ENCODE measurements around the gene TBC1D7.

Gene TBC1D7

DNA sequence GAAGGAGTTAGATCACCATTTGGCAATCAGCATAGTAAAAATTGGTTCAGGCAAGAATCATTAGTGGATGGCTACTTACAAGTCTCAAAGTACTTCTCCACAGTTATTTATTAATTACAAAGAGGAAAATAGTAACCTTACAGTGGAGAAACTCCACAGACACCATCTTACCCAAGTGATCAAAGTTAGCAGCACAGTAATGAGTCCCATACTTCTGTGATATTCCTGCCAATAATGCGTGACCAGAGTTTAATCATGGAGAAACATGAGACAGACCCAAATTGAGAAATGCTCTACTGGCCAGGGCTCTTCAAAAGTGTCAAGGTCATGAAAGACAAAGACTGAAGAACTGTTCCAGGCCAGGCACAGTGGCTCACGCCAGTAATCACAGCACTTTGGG, 9.5 kb downstream of the TBC1D7 start:
- no peak for DNase-seq (ENCODE audit: low read depth)

DNA sequence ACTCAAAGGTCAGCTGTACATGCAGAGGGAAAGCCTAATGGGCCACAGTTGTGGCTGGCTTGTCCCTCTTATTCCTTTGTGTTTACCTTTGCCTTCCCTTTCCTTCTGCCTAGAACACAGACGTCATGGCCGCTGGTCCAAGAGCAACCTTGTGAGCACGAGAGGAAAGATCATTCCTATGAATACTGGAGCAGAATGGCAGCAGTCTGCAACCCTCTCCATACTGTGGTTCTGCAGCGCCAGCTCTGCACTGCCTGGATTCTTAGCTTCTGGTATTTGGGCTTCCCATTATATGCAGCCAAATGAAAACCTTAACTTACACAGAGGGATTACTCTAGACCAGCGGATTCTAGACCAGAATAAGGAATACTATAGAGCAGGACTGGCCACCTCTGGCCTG, 12.4 kb downstream of the TBC1D7 start:
- DNase-seq (ENCODE audit: low read depth), result no peak

- DNase-seq (ENCODE audit: low read depth), result no peak
Measured at GRCh38 chr6:13314806-13315205, 13.5 kb downstream of the TBC1D7 start.

DNA sequence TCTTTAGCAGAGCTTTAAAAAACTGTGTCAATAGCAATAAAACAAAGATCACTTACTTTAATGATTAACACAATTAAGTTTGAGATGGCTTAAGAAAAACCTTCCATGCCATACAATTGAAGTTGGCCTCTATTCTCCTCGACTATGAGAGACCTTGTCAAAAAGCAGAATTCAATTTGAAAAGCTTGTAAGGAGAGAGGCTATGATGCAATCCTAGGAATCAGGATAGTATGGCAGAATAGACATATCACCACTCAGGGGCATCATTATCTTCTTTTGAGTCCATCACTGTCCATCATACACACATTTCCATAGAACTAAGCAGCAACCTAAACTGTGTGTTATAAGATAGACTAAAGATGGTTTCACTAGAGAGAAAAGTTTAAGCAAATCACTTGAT, 17.2 kb downstream of the TBC1D7 start:
- DNase-seq (ENCODE audit: low read depth), result no peak

DNA sequence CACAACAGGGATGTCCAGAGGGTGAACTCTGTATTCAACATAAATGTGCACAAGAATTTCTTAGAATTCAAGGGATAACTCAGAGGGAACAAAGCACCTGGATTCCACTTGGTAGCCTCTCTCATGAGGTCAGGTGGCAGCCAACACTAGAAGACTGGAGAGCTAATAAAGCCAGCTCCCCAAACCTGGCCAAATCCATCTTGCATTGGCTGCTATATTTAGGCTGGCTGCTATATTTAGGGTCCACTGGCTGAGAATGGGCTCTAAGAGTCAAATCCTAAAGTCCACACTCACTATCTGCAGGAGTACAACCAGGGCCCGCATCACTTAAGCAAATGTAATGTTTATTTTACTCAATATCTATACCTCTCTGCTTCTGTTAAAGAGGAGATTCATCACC, 20.0 kb downstream of the TBC1D7 start:
- DNase-seq (ENCODE audit: low read depth), result no peak

DNA sequence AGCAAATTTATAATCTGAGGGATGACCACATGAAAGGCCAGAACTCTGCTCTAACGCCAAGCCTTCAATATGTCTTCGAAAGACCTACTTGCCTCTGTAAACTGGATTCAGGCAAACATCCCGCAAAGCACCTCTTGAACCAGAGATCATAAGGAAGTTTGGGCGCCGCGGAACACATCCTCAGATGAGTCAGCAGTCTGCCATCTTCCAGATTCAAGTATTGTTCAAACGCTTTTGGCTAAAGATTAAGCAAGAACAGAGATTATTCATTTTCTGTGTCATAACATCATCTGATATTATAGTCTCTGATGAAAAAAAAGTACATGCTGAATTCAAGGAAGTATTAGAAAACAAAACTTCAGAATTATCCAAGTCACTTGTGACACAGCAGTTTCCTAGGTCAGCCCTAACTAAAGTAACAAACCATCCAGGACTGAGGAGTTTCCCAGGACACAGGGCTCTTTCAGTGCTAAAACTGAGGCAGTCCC, 20.8 kb downstream of the TBC1D7 start:
- DNase-seq (ENCODE audit: low read depth), result peak; percentile 92

DNA sequence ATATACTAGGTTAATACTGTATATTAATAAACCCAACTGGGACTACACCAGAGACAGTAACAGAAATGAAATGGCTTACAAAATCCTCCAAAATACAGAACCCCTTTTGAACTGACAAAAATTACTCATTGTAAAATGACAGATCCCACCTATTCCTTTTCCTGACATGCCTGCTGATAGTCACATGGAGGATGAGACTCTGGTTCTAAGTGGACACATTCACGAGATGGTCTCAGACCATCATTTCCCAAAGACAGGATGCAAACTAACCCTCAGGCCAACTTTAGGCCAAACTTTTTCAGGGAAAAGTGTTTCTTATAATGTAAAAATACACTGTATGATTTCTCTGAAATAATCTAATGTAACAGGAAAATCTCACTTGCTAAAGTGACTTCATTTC, 22.5 kb downstream of the TBC1D7 start:
- no peak for DNase-seq (ENCODE audit: low read depth)

- DNase-seq (ENCODE audit: low read depth), result no peak
Measured at GRCh38 chr6:13305288-13305687, 23.0 kb downstream of the TBC1D7 start.

DNA sequence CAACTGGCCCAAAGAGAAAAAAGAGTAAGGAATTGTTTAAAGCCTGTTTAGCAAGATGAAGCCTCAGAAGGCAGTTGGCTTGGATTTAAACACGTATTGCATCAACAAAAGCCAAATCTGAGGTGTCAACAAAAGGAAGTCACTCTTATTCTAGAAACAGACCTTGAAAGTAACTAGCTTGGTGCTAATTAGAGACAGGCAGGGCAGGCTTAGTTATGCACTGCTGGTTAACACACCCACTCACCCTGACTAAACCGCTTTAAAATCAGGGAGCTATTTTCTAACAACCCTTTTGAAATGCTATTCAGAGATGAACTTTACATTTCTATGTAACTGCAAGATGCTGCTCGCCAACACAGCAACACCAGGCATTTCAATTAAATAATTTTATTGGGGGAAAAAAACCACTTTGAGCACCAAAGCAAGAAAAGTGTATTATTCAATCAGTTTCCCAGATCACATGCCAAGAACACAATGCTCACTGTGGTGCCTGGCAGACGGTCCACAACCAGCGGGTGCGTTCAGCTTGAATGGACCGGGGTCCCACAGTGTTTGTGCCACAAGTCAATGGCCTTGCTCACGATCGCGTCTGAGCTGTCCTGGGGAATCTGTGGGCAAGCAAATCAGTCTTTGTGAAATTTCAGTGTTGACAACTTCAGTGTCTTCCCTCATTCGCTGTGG, 23.6 kb downstream of the TBC1D7 start:
- DNase-seq (ENCODE audit: low read depth), result no peak

DNA sequence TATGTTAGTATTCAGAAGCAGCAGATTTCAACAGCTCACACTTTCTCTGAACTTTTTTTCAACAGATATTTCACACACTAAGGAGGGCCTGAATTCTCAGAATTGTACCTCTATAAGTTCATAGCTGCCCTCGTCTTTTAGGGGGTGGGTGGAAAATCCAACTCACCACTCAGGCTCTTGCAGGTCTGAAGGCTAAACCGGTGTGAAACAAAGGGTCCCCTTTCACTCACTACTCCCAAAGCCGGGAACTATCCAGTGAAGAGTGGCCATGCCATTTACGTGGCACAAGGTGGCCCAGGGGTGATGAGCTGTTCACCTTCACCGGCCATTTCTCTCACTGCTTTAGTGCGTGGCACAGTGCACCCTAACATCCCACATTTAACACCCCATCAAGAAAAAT, 24.2 kb downstream of the TBC1D7 start:
- no peak for DNase-seq (ENCODE audit: low read depth)

GRCh38 chr6:13303668-13304017, 24.7 kb downstream of the TBC1D7 start:
- DNase-seq (ENCODE audit: low read depth), result peak; percentile 63

- peak; percentile 99 for DNase-seq (ENCODE audit: low read depth)
Measured at GRCh38 chr6:13302751-13303667, 25.3 kb downstream of the TBC1D7 start.

DNA sequence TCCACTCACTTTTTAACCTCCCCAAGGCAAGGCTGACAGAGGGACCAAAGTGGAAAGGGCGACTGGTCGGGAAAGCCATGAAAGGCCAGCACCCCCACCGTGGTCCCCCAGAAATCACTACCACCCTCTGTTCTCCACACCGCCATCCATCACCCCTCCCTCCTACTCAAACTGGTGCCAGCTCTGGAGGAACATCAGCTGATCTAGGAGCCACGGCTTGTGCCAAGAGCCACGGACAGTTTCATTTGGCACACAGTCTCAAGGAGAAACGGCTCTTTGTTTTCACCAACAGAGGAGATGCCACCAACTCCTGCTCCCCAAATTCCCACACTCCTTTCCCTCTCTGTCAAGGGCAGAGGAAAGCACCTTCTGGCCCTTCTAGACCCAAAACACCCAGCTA, 26.0 kb downstream of the TBC1D7 start:
- DNase-seq (ENCODE audit: low read depth), result no peak

GRCh38 chr6:13300643-13301590, 27.4 kb downstream of the TBC1D7 start:
- no peak for DNase-seq (ENCODE audit: low read depth)

DNA sequence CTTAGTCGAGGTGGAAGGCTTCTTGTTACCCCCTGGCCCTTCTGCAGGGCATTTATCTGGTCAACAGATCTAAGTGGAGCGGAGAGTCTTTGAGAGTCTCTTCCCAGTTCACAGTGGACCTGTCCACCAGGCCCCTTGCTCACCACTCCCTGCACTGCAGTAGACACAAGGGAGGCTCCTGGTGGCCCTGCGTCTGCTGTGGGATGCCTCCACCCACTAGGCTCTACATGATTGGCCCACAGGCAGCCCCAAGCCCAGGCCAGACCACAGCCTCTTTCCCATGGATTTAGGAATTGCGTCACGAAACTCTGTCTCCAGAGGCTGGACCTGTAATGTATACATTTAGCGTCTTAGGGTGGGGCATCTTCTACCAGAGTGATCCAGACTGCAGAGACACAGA, 28.4 kb downstream of the TBC1D7 start:
- no peak for DNase-seq (ENCODE audit: low read depth)

DNA sequence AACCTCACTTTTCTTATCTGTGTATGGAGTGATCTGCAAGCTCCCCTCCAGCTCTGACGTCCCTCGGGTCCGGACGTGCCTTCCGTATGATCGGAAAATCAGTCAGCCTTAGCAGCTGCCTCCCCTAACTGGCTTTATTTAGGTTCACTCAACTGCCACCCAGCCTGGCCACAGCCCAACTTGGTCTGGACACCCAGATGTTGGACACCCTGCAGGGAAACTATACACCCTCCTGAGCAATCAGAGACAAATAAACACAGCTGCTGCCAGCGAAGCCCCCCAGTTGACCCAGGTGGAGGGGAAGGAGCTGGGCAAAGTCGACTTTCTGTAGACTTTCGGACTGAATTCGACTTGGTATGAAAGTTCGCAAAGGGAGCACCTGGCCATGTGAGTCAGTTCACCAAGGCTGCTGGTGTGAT, 28.9 kb downstream of the TBC1D7 start:
- no peak for DNase-seq (ENCODE audit: low read depth)

- no peak for DNase-seq (ENCODE audit: low read depth)
Measured at GRCh38 chr6:13298446-13298845, 29.9 kb downstream of the TBC1D7 start.

GRCh38 chr6:13297391-13297790, 30.9 kb downstream of the TBC1D7 start:
- no peak for DNase-seq (ENCODE audit: low read depth)

- peak; percentile 11 for DNase-seq (ENCODE audit: low read depth)
Measured at GRCh38 chr6:13296536-13296997, 31.8 kb downstream of the TBC1D7 start.

- no peak for DNase-seq (ENCODE audit: low read depth)
Measured at GRCh38 chr6:13295576-13295975, 32.8 kb downstream of the TBC1D7 start.

DNA sequence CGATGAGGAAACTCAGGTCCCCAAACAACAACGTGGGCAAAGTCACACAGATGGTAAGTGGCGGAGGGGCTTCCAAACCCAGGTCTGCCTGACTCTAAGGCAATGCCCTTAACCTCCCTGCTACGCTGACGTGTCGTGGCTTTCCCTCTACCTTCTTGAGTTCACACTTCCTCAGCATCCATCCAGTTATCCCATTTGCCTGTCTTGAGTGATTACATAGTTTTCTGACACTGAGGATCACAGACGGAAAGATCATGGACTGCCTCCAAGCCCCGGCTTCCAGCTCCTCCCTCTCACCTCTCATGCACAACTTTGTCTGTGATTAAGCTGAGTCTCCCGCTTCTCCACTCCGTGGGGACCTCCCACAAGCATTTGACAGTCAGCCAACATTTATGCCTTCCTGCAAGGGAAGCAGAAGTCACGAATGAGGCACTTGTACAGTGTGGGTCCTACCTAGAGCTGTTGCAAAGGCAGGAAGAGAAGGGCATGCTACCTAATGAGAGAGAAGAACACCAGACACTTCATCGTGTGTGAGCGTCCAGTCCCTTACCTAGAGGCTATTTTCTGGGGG, 33.8 kb downstream of the TBC1D7 start:
- no peak for DNase-seq (ENCODE audit: low read depth)

- DNase-seq (ENCODE audit: low read depth), result no peak
Measured at GRCh38 chr6:13292774-13293173, 35.6 kb downstream of the TBC1D7 start.

Data from ELR (cell line).